LHCN-M2 (cell line): ENCODE data around the gene KRTAP10-11. TPM values are rescaled to one million over a fixed set of nuclear protein-coding genes. Genes with fewer than 3 reads are reported as not detected.

Source experiments
- DNase-seq: peaks from one replicate; pipeline ENCODE4 v3.0.0-alpha.2; 2012; ENCODE audit warnings: low read depth
- total RNA-seq: library from RNA; depleted of rRNA; stranded (reverse); fragments of >200 nt; gene quantifications from 2 replicates; pipeline ENCODE4 v1.2.3, GENCODE V29; 2014; rRNA removed

Gene KRTAP10-11
- total RNA-seq, 1 experiment from 2014 or later = not detected

DNA sequence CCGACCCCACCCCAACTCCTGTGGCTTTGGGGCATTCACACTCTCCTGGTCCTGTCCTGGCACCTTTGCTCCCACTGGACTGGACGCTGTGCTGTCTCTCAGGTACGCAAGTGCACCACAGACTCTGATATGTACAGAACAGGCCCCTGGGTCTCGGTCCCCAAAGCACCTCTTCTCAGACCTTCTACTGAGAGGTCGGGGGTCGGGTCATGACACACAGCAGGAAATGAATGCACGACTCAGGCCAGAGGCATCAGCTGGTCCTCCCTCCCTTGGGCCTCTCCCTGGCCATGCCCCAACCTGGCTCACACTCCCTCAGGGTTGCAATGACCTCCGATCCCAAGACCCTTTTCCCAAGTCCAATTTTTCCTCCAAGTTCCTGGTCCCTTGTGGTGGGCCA, 49.0 kb downstream of the KRTAP10-11 start:
- DNase-seq = no peak

- no peak for DNase-seq
Measured at GRCh38 chr21:44695641-44696040, 49.4 kb downstream of the KRTAP10-11 start.

DNA sequence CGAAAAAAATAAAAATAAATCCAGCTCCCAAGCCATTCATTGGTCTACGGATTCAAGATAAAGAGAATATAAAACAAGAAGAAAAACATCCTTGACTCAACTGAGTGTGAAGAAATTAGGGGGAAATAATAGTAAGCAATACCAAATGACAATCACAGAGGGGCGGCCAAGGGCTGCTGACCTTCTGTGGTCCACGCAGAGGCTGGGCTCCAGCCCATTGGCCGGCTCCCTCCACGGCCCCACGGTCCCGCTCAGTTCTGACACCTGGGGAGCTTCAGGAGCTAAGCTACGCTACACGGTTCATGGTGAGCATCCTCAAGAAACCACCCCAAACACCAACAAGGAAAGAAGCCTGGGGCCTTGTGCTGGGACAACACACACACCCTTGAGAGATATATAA, 50.4 kb downstream of the KRTAP10-11 start:
- no peak for DNase-seq

Other genes with a start within 250 kb of the KRTAP10-11 start
- gene LRRC3, start 190.9 kb upstream of the KRTAP10-11 start, total RNA-seq = not detected in 2 replicates
- gene KRTAP10-1, start 106.2 kb upstream of the KRTAP10-11 start, total RNA-seq = not detected in 2 replicates
- gene KRTAP10-2, start 94.9 kb upstream of the KRTAP10-11 start, total RNA-seq = not detected in 2 replicates
- gene KRTAP10-3, start 87.6 kb upstream of the KRTAP10-11 start, total RNA-seq = not detected in 2 replicates
- not detected in 2 replicates for gene KRTAP10-4, start 72.7 kb upstream of the KRTAP10-11 start, total RNA-seq
- gene KRTAP10-5, start 65.8 kb upstream of the KRTAP10-11 start, total RNA-seq = not detected in 2 replicates
- gene KRTAP10-6, start 53.9 kb upstream of the KRTAP10-11 start, total RNA-seq = not detected in 2 replicates
- not detected in 2 replicates for gene KRTAP10-7, start 45.8 kb upstream of the KRTAP10-11 start, total RNA-seq
- not detected in 2 replicates for gene KRTAP10-8, start 34.3 kb upstream of the KRTAP10-11 start, total RNA-seq
- gene KRTAP10-9, start 19.3 kb upstream of the KRTAP10-11 start, total RNA-seq = not detected in 2 replicates
- not detected in 2 replicates for gene KRTAP10-10, start 9.1 kb upstream of the KRTAP10-11 start, total RNA-seq
- gene KRTAP12-4, start 8.2 kb downstream of the KRTAP10-11 start, total RNA-seq = not detected in 2 replicates
- not detected in 2 replicates for gene KRTAP12-3, start 11.5 kb downstream of the KRTAP10-11 start, total RNA-seq
- gene KRTAP12-2, start 20.5 kb downstream of the KRTAP10-11 start, total RNA-seq = not detected in 2 replicates
- gene KRTAP12-1, start 35.7 kb downstream of the KRTAP10-11 start, total RNA-seq = not detected in 2 replicates
- gene KRTAP10-12, start 50.8 kb downstream of the KRTAP10-11 start, total RNA-seq = not detected in 2 replicates
- gene TSPEAR, start 65.2 kb downstream of the KRTAP10-11 start, total RNA-seq = not detected in 2 replicates
- 54.5 and 55.5 TPM in 2 replicates for gene UBE2G2, start 155.4 kb downstream of the KRTAP10-11 start, total RNA-seq
- gene SUMO3, start 171.6 kb downstream of the KRTAP10-11 start, total RNA-seq = 125 and 129 TPM in 2 replicates
- gene PTTG1IP, start 227.3 kb downstream of the KRTAP10-11 start, total RNA-seq = 496 and 531 TPM in 2 replicates